ENCODE data around the gene SLC12A3. TPM values are rescaled to one million over a fixed set of nuclear protein-coding genes. Genes with fewer than 3 reads are reported as not detected.

The SLC12A3 gene
- total RNA-seq, 1 donor, result 0.10 TPM

- Histone ChIP-seq H3K9me3 (ENCODE audit: low read depth, low read length) (no peaks in the 10 kb centered on the region), H3K4me3 (ENCODE audit: low read length) (no peak overlapping the region), H3K27me3 (ENCODE audit: insufficient read depth, low read length) (no peaks in the 10 kb centered on the region), H3K4me1 (ENCODE audit: insufficient read depth, low read length) (no peaks in the 10 kb centered on the region)
Observed at GRCh38 chr16:56841233-56841632, 23.8 kb upstream of the SLC12A3 start.

DNA sequence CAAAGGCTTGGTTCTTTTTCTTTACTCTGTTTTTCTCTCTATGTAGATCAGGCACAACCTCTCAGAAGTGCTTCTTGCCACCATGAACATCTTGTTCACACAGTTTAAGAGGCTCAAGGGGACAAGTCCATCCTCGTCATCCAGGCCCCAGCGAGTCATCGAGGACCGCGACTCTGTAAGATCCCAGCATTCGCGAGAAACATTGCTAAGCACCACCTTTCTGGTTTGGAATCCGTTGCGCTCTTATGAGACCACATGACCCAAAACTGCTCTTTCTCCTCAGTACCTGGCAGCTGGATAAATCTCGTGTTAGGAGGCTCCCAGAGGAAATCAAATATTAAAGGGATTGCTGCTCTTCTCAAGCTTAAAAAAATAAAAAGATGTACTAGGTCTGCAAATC is 23.3 kb upstream of the SLC12A3 start:
- no peaks in the 10 kb centered on the region for H3K9me3 ChIP-seq (ENCODE audit: low read depth, low read length)
- H3K4me1 ChIP-seq (ENCODE audit: insufficient read depth, low read length), result no peaks in the 10 kb centered on the region
- H3K4me3 ChIP-seq (ENCODE audit: low read length), result no peak overlapping the region
- H3K27me3 ChIP-seq (ENCODE audit: insufficient read depth, low read length), result no peaks in the 10 kb centered on the region

- no peaks in the 10 kb centered on the region for H3K27me3 ChIP-seq (ENCODE audit: insufficient read depth, low read length)
- peaks cover 1% of the 10 kb centered on the region for H3K4me1 ChIP-seq (ENCODE audit: insufficient read depth, low read length)
- no peak overlapping the region for H3K4me3 ChIP-seq (ENCODE audit: low read length)
- H3K9me3 ChIP-seq (ENCODE audit: low read depth, low read length), result no peaks in the 10 kb centered on the region
Observed at GRCh38 chr16:56842133-56842532, 22.9 kb upstream of the SLC12A3 start.

DNA sequence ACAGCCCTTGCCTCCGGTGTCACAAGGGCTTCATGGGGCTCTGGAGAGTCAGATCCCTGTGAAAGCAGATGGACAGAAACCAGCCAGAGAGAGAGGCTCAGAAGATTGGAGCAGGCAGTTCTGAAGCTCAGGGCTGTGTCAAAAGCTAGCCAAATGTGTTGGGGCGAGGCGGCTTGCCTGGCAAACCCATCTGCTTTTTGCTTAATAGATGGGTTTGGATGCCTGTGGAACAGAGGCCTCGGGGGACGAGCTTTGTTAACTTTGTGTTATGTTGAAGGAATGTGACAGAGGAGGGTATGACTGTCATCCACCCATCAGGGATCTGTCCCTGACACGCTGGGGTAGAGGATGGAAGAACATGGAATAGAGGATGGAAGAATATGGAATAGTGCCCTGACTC is 21.0 kb upstream of the SLC12A3 start:
- no peaks in the 10 kb centered on the region for H3K9me3 ChIP-seq (ENCODE audit: low read depth, low read length)

DNA sequence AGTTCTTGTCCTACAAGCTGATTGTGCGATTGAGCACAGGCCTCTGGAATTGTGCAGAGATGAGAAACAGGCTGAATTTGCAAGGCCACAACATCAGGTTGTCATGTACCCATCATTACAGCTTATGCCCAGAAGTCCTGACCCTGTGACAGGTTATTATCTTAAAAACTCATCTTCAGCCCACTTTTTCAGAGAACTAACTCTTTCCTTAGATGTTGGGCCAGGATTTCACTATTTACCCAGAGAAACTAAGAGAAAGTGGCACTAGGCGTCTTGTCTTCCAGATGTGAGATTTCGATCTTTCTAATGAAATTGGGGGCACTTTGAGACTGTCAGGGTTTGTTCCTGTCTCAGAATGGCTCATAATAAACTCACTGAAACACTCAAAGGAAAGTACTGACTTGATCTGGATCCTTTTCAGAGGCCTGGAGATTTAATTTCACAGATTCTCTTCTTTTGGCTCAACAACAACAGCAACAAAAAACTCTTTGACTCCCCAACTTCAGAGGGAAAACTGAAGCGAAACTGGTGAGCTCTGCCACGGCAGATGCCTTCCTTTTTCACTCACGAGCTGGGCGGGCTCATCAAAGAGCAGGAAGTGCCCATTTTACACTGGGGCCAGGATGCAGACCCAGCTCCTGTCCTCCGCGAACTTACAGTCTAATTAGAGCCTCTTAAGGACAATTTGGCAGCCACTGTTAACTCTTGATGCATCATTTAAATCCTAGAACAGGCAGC is 17.7 kb upstream of the SLC12A3 start:
- no peak overlapping the region for H3K4me3 ChIP-seq (ENCODE audit: low read length)
- H3K9me3 ChIP-seq (ENCODE audit: low read depth, low read length), result no peaks in the 10 kb centered on the region
- no peaks in the 10 kb centered on the region for H3K27me3 ChIP-seq (ENCODE audit: insufficient read depth, low read length)
- H3K4me1 ChIP-seq (ENCODE audit: insufficient read depth, low read length), result peaks cover 12% of the 10 kb centered on the region

More for the DNA sequence above, 21.0 kb upstream of the SLC12A3 start:
- Histone ChIP-seq H3K4me1 (ENCODE audit: insufficient read depth, low read length) (peaks cover 12% of the 10 kb centered on the region), H3K27me3 (ENCODE audit: insufficient read depth, low read length) (no peaks in the 10 kb centered on the region), H3K4me3 (ENCODE audit: low read length) (no peak overlapping the region)

GRCh38 chr16:56848029-56848936 is 16.7 kb upstream of the SLC12A3 start:
- H3K27me3 ChIP-seq (ENCODE audit: insufficient read depth, low read length), result no peaks in the 10 kb centered on the region
- H3K9me3 ChIP-seq (ENCODE audit: low read depth, low read length), result no peaks in the 10 kb centered on the region
- peaks cover 12% of the 10 kb centered on the region for H3K4me1 ChIP-seq (ENCODE audit: insufficient read depth, low read length)
- no peak overlapping the region for H3K4me3 ChIP-seq (ENCODE audit: low read length)

- H3K4me1 ChIP-seq (ENCODE audit: insufficient read depth, low read length), result peaks cover 12% of the 10 kb centered on the region
- no peaks in the 10 kb centered on the region for H3K27me3 ChIP-seq (ENCODE audit: insufficient read depth, low read length)
- no peak overlapping the region for H3K4me3 ChIP-seq (ENCODE audit: low read length)
- H3K9me3 ChIP-seq (ENCODE audit: low read depth, low read length), result no peaks in the 10 kb centered on the region
Observed at GRCh38 chr16:56848955-56849689, 15.9 kb upstream of the SLC12A3 start.

DNA sequence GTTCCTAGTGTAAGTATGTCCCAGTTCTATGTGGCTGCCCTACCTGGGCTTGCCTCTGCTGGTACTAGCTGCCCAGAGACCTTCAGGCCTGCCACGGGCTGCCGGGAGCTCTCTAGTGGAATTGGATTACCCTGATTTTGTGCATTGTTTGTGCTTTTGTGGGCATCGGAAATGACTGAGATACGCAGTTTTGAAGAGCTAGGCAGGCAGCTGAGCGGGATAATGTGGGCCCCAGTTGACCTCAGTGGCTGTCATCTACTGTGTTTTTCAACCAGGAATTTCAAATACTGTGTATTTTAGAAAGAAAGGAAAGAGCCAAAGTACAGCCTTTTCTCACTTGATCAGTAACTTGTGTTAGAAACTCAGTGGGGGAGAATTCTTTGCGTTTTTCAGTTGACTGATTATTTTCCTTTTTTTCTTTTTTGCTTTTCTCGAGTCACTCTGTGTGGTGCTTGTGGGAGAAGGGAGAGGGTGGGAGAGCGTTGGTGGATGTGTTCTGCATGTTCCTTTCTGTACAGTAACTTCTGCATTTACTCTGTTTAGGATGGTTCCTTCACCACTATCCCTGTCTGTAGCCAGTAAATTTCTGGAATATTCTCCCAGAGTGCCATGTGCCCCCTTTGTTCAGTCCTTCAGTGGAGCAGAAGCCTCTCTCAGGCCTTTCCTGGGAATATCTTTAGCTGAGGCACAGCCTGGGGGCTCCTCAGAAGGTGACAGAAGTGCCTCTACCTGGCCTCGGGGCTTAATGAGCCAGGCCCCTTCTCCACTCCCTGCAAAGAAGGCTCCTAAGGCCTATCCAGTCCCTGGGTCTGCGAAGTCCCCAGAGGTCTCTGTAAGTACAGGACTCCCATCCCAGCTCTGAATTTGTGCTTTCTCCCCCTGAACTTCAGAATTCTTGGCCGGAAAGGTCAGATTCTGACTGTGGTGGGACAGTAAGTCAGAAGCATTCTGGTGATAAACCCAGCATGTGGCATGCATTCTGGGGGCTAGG is 15.0 kb upstream of the SLC12A3 start:
- Histone ChIP-seq H3K4me1 (ENCODE audit: insufficient read depth, low read length) (peaks cover 12% of the 10 kb centered on the region), H3K4me3 (ENCODE audit: low read length) (no peak overlapping the region), H3K27me3 (ENCODE audit: insufficient read depth, low read length) (no peaks in the 10 kb centered on the region), H3K9me3 (ENCODE audit: low read depth, low read length) (no peaks in the 10 kb centered on the region)

GRCh38 chr16:56851671-56852400 is 13.2 kb upstream of the SLC12A3 start:
- no peaks in the 10 kb centered on the region for H3K9me3 ChIP-seq (ENCODE audit: low read depth, low read length)
- H3K4me1 ChIP-seq (ENCODE audit: insufficient read depth, low read length), result peaks cover 12% of the 10 kb centered on the region
- no peaks in the 10 kb centered on the region for H3K27me3 ChIP-seq (ENCODE audit: insufficient read depth, low read length)
- no peak overlapping the region for H3K4me3 ChIP-seq (ENCODE audit: low read length)

DNA sequence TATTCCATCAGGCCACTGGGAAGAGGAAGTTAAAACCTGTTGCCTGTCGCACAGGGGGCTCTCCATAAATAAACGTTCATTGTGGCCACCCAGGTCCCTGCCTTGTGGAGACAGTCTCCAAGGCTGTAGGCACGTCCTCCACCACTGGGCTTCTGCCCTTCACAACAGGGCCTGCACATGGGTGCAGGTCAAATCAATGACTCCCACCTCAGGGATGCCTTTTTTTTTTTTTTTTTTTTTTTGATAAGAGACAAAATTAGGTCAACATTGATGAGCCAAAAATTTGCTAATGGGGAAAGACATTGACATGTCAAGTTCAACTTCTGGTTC is 12.6 kb upstream of the SLC12A3 start:
- Histone ChIP-seq H3K9me3 (ENCODE audit: low read depth, low read length) (no peaks in the 10 kb centered on the region), H3K4me1 (ENCODE audit: insufficient read depth, low read length) (peaks cover 9% of the 10 kb centered on the region), H3K4me3 (ENCODE audit: low read length) (no peak overlapping the region), H3K27me3 (ENCODE audit: insufficient read depth, low read length) (no peaks in the 10 kb centered on the region)

GRCh38 chr16:56852968-56853367 is 12.0 kb upstream of the SLC12A3 start:
- H3K4me1 ChIP-seq (ENCODE audit: insufficient read depth, low read length), result peaks cover 9% of the 10 kb centered on the region
- H3K27me3 ChIP-seq (ENCODE audit: insufficient read depth, low read length), result no peaks in the 10 kb centered on the region
- H3K9me3 ChIP-seq (ENCODE audit: low read depth, low read length), result no peaks in the 10 kb centered on the region
- H3K4me3 ChIP-seq (ENCODE audit: low read length), result no peak overlapping the region

GRCh38 chr16:56855201-56855600 is 9.8 kb upstream of the SLC12A3 start:
- peaks cover 29% of the 10 kb centered on the region for H3K4me1 ChIP-seq (ENCODE audit: insufficient read depth, low read length)
- no peaks in the 10 kb centered on the region for H3K9me3 ChIP-seq (ENCODE audit: low read depth, low read length)
- no peaks in the 10 kb centered on the region for H3K27me3 ChIP-seq (ENCODE audit: insufficient read depth, low read length)
- no peak overlapping the region for H3K4me3 ChIP-seq (ENCODE audit: low read length)

GRCh38 chr16:56855946-56856345 is 9.1 kb upstream of the SLC12A3 start:
- H3K4me1 ChIP-seq (ENCODE audit: insufficient read depth, low read length), result peaks cover 37% of the 10 kb centered on the region
- no peak overlapping the region for H3K4me3 ChIP-seq (ENCODE audit: low read length)

More at GRCh38 chr16:56855946-56856345, 9.1 kb upstream of the SLC12A3 start:
- Histone ChIP-seq H3K9me3 (ENCODE audit: low read depth, low read length) (no peaks in the 10 kb centered on the region), H3K27me3 (ENCODE audit: insufficient read depth, low read length) (no peaks in the 10 kb centered on the region)
